Liver (tissue), 3 donors: ENCODE results near the gene DICER1.

Experiments used
- CTCF ChIP-seq: fragments of 150-350 bp; IDR thresholded peaks from 2 replicates; pipeline ENCODE4 v1.5.1; 2017; ENCODE audit warnings: improper control_type of control experiment, low read depth, low read length; ENCODE audit not compliant: missing input control
- GABPA ChIP-seq, 2 donors: IDR thresholded peaks in 1 of 2; conservative IDR thresholded peaks in 1 of 2; 2 replicates each; pipeline ENCODE4 v1.6.1; 2016; ENCODE audit warnings: antibody characterized with exemption in 2 of 2, mild to moderate bottlenecking in 1 of 2, moderate library complexity in 1 of 2
- MAX ChIP-seq: IDR thresholded peaks from 2 replicates; pipeline ENCODE4 v1.6.1; 2016; ENCODE audit warnings: antibody characterized with exemption
- RAD21 ChIP-seq, 2 donors: IDR thresholded peaks; 2 replicates each; pipeline ENCODE4 v1.6.1; 2016; ENCODE audit warnings: antibody characterized with exemption in 2 of 2, mild to moderate bottlenecking in 2 of 2
- donor health status: healthy.
- donor health status: healthy.

GRCh38 chr14:95188380-95188779, 31.1 kb upstream of the DICER1 start:
- TF ChIP-seq GABPA (IDR thresholded peaks at IDR 0.05 in 1 of 2, conservative IDR thresholded peaks at IDR 0.05 in 1 of 2) (no peak), RAD21 (IDR thresholded peaks at IDR 0.05) (no peak), CTCF (no peak), MAX (no peak)
